NCI-H1092 (cell line): Measurements from ENCODE around the gene PEDS1.
"Not testable (repeated sequence)": the region's sequence is repeated elsewhere in the genome, so short reads cannot be mapped to it uniquely, and the experiment has no call there.

Experiments used
- DNase-seq: peaks from one replicate; lab custom pipeline; 2025; lab: John Stamatoyannopoulos, UW

PEDS1 gene

DNA sequence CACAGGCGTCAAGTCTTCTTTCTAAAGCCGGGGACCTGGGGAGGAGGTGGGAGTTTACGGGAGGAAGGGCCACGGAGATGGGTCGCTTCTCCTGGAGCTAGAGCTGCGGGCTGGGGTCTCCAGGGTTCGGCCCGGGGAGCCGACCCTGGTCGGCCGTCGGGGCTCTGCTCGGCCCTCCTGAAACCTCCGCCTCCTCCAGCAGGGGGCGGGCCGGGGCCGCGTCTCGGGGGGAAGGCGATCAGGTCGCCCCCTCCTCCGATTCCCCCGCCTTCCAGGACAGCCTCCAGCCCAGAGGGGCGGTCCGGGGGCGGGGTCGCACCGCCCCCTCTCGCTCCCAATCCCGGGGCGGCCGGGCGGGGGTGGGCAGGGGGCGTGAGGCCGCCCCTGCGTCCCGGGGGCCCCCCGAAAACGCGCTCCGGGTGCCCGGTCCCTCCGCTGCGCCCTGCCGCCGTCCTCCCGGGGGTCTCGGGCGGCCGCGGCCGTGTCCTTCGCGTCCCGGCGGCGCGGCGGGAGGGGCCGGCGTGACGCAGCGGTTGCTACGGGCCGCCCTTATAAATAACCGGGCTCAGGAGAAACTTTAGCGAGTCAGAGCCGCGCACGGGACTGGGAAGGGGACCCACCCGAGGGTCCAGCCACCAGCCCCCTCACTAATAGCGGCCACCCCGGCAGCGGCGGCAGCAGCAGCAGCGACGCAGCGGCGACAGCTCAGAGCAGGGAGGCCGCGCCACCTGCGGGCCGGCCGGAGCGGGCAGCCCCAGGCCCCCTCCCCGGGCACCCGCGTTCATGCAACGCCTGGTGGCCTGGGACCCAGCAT lies 36.9 kb upstream of the PEDS1 start, which contains the start of gene CEBPB:
CEBPB (plus strand) TSS at position 580 of the 814 bp plus-strand sequence; CDS start at position 784, 204 bp downstream.
- peak; percentile 66 for DNase-seq

DNA sequence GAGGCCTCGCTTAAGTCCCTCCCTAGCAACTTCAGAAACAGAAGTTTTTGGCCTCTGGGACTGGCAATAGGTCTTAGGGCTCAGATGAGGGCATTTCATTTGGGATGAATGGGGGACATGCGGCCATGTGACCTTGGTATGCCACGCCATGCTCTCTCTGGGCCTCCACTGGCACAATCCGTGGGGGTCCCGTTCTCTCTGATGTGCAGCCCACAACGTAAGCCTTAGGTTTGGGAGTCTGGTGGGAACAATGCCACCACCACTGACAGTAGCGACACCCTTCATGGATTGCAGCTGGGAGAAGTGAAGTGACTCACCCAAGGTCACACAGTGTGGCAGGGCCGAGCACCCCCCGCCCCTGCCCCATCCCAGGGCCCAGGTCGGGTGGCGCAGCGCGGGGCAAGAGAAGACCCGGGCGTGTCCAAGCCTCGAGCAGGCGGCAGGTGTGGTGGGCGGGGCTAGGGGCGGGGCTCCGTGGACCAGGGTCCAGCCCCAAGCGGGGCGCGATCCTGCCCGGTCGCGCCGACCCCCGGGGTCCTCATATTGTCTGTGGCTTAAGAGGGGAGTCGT lies 36.2 kb upstream of the PEDS1 start:
- no peak for DNase-seq

DNA sequence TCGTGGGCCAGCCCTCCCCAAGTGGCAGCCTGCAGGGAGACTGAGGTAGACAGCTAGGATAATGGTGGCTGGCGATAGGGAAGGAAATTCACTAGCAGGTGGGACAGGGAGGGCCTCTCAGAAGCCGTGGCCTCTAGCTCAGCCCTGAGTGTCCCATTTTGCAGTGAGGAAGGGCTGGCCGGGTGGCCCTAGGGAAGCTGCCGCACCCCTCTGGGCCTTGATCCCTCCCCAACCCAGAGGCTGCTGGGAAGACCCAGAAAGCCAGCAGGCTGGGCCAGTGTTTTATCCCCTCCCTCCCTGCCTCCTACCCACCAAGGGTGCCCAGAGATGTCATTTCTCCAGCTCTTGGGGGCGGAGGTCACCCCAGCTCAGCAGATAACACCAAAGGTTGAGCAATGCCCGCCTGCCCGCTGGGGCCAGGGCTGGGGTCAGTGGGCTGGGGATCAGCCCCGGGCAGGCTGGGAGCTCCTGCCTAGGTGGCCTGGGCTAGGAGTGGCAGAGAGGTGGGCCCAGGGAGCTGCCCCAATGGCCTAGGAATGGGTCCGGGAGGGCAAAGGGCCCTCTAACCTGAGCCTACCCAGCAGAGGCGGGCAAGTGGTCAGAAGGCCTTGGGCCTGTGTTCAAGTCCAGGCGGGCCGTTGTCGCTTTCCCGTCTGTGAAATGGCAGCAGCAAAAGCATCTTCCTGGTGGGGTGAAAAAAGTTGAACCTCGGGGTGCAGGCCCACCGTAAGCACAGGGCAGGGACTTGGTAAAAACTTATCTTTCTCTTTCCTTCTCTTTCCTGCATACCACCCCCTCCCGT lies 35.6 kb upstream of the PEDS1 start:
- DNase-seq: no peak

DNA sequence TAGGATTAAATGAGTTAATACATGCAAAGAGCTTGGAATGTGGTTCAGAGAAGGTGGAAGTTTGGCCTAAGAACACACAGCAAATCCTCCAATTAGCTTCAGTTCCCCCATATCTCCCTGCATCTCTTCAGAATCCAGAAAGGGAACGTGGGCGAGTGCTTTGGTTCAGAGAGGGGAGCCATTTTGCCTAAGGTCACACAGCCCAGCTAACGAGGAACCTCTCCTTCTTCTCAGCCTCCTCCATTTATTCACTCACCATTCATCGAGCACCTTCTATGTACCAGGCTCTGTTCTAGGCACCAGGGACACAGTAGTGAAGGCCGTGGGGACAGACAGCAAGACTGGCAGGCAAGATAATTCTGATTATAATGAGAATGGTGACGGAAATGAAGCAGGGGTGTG lies 34.8 kb upstream of the PEDS1 start:
- no peak for DNase-seq

DNA sequence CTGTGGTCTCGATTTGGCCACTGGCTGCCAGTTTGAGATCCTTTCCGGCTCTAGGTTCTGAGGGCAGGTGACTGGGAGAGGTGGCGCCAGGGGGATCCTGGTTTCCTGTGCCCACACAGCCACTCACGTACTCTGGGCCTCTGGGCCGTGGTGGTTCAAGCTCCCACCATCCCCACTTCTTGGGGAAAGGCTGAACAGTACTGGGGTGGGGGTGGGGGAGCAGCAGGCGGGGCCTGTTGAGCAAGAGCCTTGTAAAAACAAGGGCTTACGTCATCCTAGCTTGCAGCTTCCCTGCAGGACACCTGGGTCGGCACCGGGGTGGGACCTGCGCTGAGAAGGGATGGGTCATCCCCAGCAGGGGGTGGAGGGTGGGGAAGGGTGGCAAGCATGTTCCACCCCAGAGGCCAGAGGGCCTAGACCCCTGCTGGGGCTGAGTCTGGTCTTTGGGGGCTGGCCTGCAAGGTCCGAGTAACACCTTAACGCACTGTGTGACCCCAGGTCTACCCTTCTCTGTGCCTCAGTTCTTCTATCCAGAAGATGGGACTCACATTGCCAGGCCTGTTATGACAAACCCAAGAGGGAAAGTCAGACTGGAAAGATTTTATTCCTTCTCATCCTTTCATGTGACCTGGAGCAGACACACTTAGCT lies 34.0 kb upstream of the PEDS1 start:
- no peak for DNase-seq

GRCh38 chr20:50186987-50187402 lies 33.5 kb upstream of the PEDS1 start:
- DNase-seq: no peak

- DNase-seq: peak; percentile 76
These were observed 32.8 kb upstream of the PEDS1 start for GRCh38 chr20:50186151-50186885.

- DNase-seq: no peak
These were observed 31.9 kb upstream of the PEDS1 start for GRCh38 chr20:50185426-50185825.

GRCh38 chr20:50182346-50182745 lies 28.8 kb upstream of the PEDS1 start:
- no peak for DNase-seq

GRCh38 chr20:50181344-50181743 lies 27.8 kb upstream of the PEDS1 start:
- DNase-seq: no peak

DNA sequence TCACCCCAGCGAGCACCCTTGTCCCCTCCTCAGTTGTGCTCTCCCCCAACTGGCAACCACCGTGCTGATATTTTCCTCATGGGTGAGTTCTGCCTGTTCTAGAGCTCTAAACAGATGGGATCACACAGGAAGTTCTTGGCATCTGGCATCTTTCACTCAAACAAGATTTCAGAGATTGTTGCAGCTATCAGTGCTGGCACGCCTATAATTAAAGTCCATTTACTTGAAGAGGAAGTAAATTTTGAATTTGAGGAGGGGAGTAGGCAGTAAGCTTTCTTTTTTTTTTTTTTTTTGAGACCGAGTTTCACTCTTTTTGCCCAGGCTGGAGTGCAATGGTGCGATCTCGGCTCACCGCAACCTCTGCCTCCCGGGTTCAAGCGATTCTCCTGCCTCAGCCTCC lies 25.1 kb upstream of the PEDS1 start:
- not testable (repeated sequence) for DNase-seq

DNA sequence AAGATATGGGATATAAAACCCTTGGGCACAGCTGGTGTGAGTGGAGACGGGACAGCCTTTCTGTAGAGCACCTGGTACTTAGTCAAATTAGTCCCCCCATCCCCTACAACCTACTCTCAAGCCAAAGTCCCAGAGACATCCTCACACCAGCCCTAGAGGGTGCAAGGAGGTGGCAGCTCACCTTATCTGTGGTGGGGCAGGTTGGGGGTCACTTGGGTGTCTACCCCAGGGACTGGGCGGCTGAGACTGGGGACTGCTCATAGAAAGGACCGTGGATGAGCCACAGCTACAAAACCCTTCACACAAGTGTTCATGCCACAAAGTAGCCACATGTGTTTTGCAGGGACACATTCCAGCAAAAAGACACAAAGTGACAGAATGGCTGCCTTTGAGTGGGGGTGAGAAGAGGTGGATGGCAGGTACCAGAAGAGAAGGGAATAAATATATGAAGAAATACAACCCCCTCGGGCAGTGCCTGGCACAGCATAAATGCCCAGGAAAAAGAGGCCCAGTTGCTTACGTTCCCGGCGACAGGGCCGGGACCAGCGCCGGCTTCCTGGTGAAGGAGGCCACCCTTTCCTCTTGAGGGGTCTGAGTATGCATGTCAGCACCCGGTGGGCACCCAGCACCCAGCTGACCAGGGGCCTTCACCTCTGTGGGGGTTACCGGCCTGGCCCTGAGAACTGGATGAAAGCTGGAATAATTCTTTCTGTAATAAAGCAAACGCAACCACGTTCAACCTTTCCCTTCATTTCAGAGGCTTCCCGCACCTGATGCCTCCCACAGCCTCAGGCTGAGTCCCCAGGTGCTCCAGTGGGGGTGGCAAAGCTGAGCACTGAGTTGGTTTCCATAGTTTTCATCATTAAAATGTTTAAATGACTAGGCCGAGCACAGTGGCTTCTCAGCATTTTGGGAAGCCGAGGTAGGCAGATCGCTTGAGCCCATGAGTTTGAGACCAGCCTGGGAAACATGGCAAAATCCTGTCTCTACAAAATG lies 22.7 kb upstream of the PEDS1 start:
- DNase-seq: no peak

- no peak for DNase-seq
These were observed 20.9 kb upstream of the PEDS1 start for GRCh38 chr20:50174456-50174855.

- no peak for DNase-seq
These were observed 19.0 kb upstream of the PEDS1 start for GRCh38 chr20:50172347-50173013.

DNA sequence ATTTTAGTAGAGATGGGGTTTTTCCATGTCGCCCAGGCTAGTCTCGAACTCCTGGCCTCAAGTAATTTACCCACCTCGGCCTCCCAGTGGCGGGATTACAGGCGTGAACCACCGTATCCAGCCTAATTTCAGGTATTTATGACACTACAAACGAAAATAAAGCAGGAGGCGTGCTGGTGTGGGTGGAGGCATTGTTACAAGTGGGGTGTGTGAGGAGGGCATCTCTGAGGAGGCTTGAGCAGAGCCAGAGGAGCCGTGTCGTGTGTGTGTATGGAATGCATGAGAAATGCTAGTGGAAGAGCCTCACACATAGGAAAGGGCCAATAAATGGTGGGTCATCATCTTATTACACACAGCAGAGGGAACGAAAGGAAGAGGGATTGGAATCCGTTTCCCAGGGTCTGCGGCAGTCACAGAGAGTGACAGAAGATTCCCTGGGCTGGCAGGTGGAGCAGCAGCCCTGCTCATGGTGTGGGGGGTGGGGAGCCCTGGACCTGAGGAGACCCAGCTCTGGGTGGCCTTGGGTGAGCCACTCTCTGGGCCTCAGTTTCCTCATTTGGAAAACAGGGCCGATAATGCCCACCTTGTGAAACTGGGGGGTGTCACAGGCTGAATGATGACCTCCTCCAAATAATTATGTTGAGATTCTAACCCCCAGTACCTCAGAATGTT lies 17.2 kb upstream of the PEDS1 start:
- DNase-seq: no peak

GRCh38 chr20:50169329-50169823 lies 15.9 kb upstream of the PEDS1 start:
- DNase-seq: peak; percentile 29

DNA sequence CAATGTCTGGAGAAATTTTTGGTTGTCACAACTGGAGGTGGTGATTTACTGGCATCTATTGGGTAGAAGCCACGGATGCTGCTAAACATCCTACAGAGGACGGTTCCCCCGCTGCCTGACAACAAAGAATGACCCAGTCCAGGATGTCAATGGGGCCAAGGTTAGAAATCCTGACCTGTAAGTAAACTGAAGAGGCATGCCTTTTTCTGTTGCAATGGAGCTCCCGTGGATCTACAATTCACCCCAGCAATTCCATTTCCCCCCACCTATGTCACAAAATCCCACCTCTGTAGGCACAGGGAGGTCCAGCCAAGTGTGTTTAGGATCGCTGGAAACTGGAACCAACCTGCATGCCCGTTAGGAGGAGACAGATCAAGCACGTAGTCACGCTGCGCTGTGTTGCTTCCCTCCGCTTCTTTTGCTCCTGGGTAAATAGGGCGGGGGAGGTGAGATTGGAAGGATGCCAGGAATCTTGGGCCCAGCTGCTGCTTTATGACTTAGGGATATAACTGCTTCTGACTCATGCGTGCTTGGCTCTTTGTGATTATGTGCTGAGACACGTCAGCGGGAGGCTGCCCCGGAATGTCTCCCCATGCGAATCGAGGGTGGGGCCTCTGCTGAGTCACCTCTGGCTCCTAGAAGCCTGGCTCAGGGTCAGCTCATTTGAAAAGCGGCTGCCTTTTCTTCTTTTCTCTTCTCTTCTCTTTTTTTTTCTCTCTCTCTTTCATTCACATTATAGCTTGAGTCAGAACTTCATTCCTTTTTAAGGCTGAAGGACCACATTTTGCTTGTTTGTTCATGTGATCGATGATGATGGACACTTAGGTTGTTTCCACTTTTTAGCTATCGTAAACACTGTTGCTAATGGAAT lies 12.4 kb upstream of the PEDS1 start:
- DNase-seq: peak; percentile 85
